ENCODE data around the gene ACVR1B.

- peak; percentile 46 for TF ChIP-seq CTCF (IDR thresholded peaks at IDR 0.05; ENCODE audit: insufficient read depth, low read depth, low read length)
- TF ChIP-seq EZH2 (IDR thresholded peaks at IDR 0.05; ENCODE audit: insufficient read depth, low read length) = peak; percentile 59
Measured at GRCh38 chr12:52023182-52023975, 71.9 kb downstream of the ACVR1B start.

All from astrocyte (in vitro differentiated cells and primary cell).